Measurements from ENCODE around the gene SH3D21.
A peak's percentile ranks its signal among the peaks of the same experiment; 100 is the strongest.

The SH3D21 gene

GRCh38 chr1:36366091-36366661, 60.0 kb downstream of the SH3D21 start:
- peak; percentile 56 for DNase-seq

GRCh38 chr1:36367066-36367465, 60.9 kb downstream of the SH3D21 start:
- DNase-seq: no peak

GRCh38 chr1:36367798-36368197, 61.6 kb downstream of the SH3D21 start:
- DNase-seq: no peak

GRCh38 chr1:36369061-36369861, 63.1 kb downstream of the SH3D21 start:
- DNase-seq: peak; percentile 68
